Right atrium auricular region (tissue), 2 donors: ENCODE measurements around the gene TP73. TPM values are rescaled to one million over a fixed set of nuclear protein-coding genes. Genes with fewer than 3 reads are reported as not detected.

ENCODE experiments used
- DNase-seq: peaks from one replicate; pipeline ENCODE4 v3.0.0-alpha.2; 2019; ENCODE audit warnings: low spot score
- H3K27ac ChIP-seq, 2 donors: fragments of 200-600 bp; sonication (generic); 1 replicate in 1 of 2; 2 replicates in 1 of 2; pipeline ENCODE4 v1.5.1; 2016 to 2019
- H3K27me3 ChIP-seq, 2 donors: fragments of 200-600 bp; sonication (generic); one replicate each; pipeline versions ENCODE4 v1.5.1 to v1.6.0; 2017 to 2019
- H3K36me3 ChIP-seq: fragments of 200-600 bp; sonication (generic); one replicate; pipeline ENCODE4 v1.5.1; 2016
- H3K4me1 ChIP-seq, 2 donors: fragments of 200-600 bp; sonication (generic); one replicate each; pipeline versions ENCODE4 v1.5.1 to v1.6.0; 2017 to 2019
- H3K4me3 ChIP-seq, 2 donors: fragments of 200-600 bp; sonication (generic); 1 replicate in 1 of 2; 2 replicates in 1 of 2; pipeline ENCODE4 v1.5.1; 2017 to 2019; ENCODE audit warnings: mild to moderate bottlenecking in 1 of 2, moderate library complexity in 1 of 2
- H3K9me3 ChIP-seq, 2 donors: fragments of 200-600 bp; sonication (generic); one replicate each; pipeline ENCODE4 v1.5.1; 2019
- CTCF ChIP-seq, 2 donors: fragments of 200-600 bp; sonication (generic); IDR thresholded peaks; one replicate each; pipeline ENCODE4 v1.5.1; 2019; ENCODE audit warnings: antibody characterized with exemption in 2 of 2
- total RNA-seq, 2 donors: library from RNA; depleted of rRNA; stranded (reverse); fragments of >200 nt; gene quantifications; one replicate each; pipeline ENCODE4 v1.1.0, GENCODE V29; 2016

Gene TP73
- total RNA-seq, 2 donors from 2014 or later: 0.16 TPM; not detected in 1

- TF ChIP-seq CTCF (IDR thresholded peaks at IDR 0.05): no peak
- H3K4me3 ChIP-seq: no peak overlapping the region
- H3K4me1 ChIP-seq: peaks cover 0 to 34% of the 10 kb centered on the region in 2 donors
- no peak overlapping the region for H3K27ac ChIP-seq
- H3K27me3 ChIP-seq: no peaks in the 10 kb centered on the region
- no peak for DNase-seq
- H3K9me3 ChIP-seq: no peaks in the 10 kb centered on the region
- no peaks in the 10 kb centered on the region for H3K36me3 ChIP-seq
Measured at GRCh38 chr1:3717041-3717714, 64.9 kb downstream of the TP73 start.

- Histone ChIP-seq H3K27me3 (no peaks in the 10 kb centered on the region), H3K27ac (no peak overlapping the region)
- DNase-seq: no peak
Measured at GRCh38 chr1:3717715-3718601, 65.6 kb downstream of the TP73 start.

GRCh38 chr1:3718764-3719163, 66.4 kb downstream of the TP73 start:
- TF ChIP-seq CTCF (IDR thresholded peaks at IDR 0.05): no peak
- H3K4me3 ChIP-seq: no peak overlapping the region
- peaks cover 0 to 23% of the 10 kb centered on the region in 2 donors for H3K4me1 ChIP-seq
- H3K27ac ChIP-seq: no peak overlapping the region
- DNase-seq: no peak
- no peaks in the 10 kb centered on the region for H3K9me3 ChIP-seq
- H3K27me3 ChIP-seq: no peaks in the 10 kb centered on the region
- no peaks in the 10 kb centered on the region for H3K36me3 ChIP-seq

More at GRCh38 chr1:3717715-3718601, 65.6 kb downstream of the TP73 start:
- no peak for TF ChIP-seq CTCF (IDR thresholded peaks at IDR 0.05)
- Histone ChIP-seq H3K9me3 (no peaks in the 10 kb centered on the region), H3K4me1 (peaks cover 0 to 31% of the 10 kb centered on the region in 2 donors), H3K36me3 (no peaks in the 10 kb centered on the region), H3K4me3 (no peak overlapping the region)

GRCh38 chr1:3721955-3722465, 69.7 kb downstream of the TP73 start:
- Histone ChIP-seq H3K4me1 (peaks cover 0 to 13% of the 10 kb centered on the region in 2 donors), H3K27ac (no peak overlapping the region), H3K9me3 (no peaks in the 10 kb centered on the region), H3K27me3 (no peaks in the 10 kb centered on the region), H3K36me3 (no peaks in the 10 kb centered on the region), H3K4me3 (no peak overlapping the region)
- TF ChIP-seq CTCF (IDR thresholded peaks at IDR 0.05): no peak
- no peak for DNase-seq

GRCh38 chr1:3722846-3723245, 70.5 kb downstream of the TP73 start:
- no peaks in the 10 kb centered on the region for H3K27me3 ChIP-seq
- DNase-seq: no peak
- no peaks in the 10 kb centered on the region for H3K9me3 ChIP-seq
- no peak overlapping the region for H3K4me3 ChIP-seq
- no peaks in the 10 kb centered on the region for H3K36me3 ChIP-seq
- no peak overlapping the region for H3K27ac ChIP-seq
- H3K4me1 ChIP-seq: peaks cover 0 to 9% of the 10 kb centered on the region in 2 donors
- no peak for TF ChIP-seq CTCF (IDR thresholded peaks at IDR 0.05)
